ENCODE results near the gene FXYD7.

DNA sequence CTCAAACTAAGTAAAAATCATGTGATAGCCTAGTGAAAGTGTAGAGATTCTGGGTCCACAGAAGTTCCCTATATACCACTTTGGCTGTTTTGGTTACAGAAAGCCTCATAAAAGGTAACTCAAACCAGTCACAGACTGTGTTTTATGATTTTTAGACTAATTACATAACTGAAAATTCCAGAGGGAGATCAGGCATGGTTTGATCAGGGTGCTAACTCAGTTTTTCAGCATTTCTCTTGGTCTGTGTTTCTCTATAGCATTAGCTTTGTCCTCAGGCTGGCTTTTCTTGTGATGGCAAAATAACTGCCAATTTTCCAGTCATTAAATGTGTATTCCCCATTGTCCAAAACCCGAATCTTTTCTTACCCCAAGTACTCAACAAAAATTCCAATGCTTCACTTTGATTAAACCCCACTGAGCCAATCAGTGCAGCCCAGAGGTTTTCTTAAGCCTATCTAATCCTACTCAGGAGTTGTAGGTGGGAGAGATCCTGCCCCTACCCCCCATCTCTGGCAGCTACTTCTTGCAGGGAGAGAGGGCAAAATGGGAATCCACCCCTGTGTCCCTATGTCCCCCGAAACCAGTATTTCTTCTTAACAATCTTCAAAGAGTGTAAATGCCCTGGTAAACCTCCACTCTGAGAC lies 36.0 kb upstream of the FXYD7 start:
- TF ChIP-seq TOX (CRISPR knock-in tag; IDR thresholded peaks at IDR 0.05; ENCODE audit: borderline replicate concordance) (no peak), ZFP3 (CRISPR knock-in tag; IDR thresholded peaks at IDR 0.05) (no peak), PPARA (CRISPR knock-in tag; IDR thresholded peaks at IDR 0.05; ENCODE audit: borderline replicate concordance) (no peak), TCF4 (CRISPR knock-in tag; IDR thresholded peaks at IDR 0.05; ENCODE audit: borderline replicate concordance) (no peak)
